Erythroblast (primary cell): Measurements from ENCODE around the gene F12.

Experiments used
- GATA1 ChIP-seq: IDR thresholded peaks from 2 replicates; pipeline ENCODE4 v1.6.1; 2011; ENCODE audit warnings: low read depth, mild to moderate bottlenecking, control low read depth, low read length, moderate library complexity
- POLR2A ChIP-seq: IDR thresholded peaks from 2 replicates; pipeline ENCODE4 v1.6.1; 2011; ENCODE audit warnings: mild to moderate bottlenecking, low read length

DNA sequence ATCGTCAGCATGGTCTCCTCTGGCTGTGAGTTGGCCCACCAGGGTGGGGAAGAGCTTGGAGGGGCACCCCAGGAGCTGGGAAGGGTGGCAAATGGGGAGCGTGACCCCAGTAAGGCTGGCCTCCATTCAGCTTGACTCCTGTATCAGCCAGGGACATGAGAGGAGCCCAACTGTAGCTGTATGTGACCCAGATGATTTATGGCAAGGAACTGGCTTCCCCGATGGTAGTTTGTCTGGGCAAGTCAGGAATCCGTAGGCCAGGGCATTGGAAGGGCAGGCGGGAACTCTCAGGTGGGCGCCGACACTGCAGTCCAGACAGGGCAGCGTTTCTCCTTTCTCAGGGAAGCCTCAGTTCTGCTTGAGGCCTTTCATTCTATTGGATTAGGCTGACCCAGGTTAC is 22.8 kb downstream of the F12 start:
- TF ChIP-seq POLR2A (no peak), GATA1 (no peak)
